Stomach (tissue), 9 donors: ENCODE measurements around the gene COX14. TPM values are rescaled to one million over a fixed set of nuclear protein-coding genes. Genes with fewer than 3 reads are reported as not detected.
"Not testable (repeated sequence)": the region's sequence is repeated elsewhere in the genome, so short reads cannot be mapped to it uniquely, and the experiment has no call there.

Experiments
- DNase-seq, 2 donors: peaks; one replicate each; pipeline versions ENCODE4 v3.0.0 to v3.0.0-alpha.2; 2013 to 2019
- H3K27ac ChIP-seq, 5 donors: fragments of 200-600 bp in 4 of 5; sonication (generic) in 4 of 5; one replicate each; pipeline ENCODE4 v1.5.1; 2013 to 2019; ENCODE audit warnings: mild to moderate bottlenecking in 1 of 5, moderate library complexity in 1 of 5
- H3K27me3 ChIP-seq, 3 donors: fragments of 200-600 bp; sonication (generic); one replicate each; pipeline ENCODE4 v1.5.1; 2017 to 2019; ENCODE audit warnings: mixed run types in 1 of 3
- H3K36me3 ChIP-seq, 4 donors: fragments of 200-600 bp; sonication (generic); 1 replicate in 3 of 4; 2 replicates in 1 of 4; pipeline ENCODE4 v1.5.1; 2016 to 2019
- H3K4me1 ChIP-seq, 4 donors: fragments of 200-600 bp; sonication (generic); one replicate each; pipeline ENCODE4 v1.5.1; 2016 to 2019
- H3K4me3 ChIP-seq, 4 donors: fragments of 200-600 bp; sonication (generic) in 3 of 4; one replicate each; pipeline ENCODE4 v1.5.1; 2016 to 2019; ENCODE audit warnings: mild to moderate bottlenecking in 1 of 4
- H3K9me3 ChIP-seq, 4 donors: fragments of 200-600 bp; sonication (generic); one replicate each; pipeline ENCODE4 v1.5.1; 2016 to 2019
- CTCF ChIP-seq, 7 experiments: fragments of 450-650 bp in 4 of 7; fragments of 200-600 bp in 3 of 7; sonication (generic) in 3 of 7; IDR thresholded peaks; one replicate each; pipeline ENCODE4 v1.5.1; 2016 to 2019; ENCODE audit warnings: antibody characterized with exemption in 7 of 7, control low read depth in 2 of 7, mild to moderate bottlenecking in 1 of 7
- EP300 ChIP-seq: sonication (generic); formaldehyde crosslinking; IDR thresholded peaks from one replicate; pipeline ENCODE4 v1.6.1; 2017; ENCODE audit warnings: antibody characterized with exemption
- POLR2A ChIP-seq, 4 donors: fragments of 450-650 bp; IDR thresholded peaks; one replicate each; pipeline ENCODE4 v1.6.1; 2016; ENCODE audit warnings: antibody characterized with exemption in 4 of 4, control low read depth in 2 of 4, mild to moderate bottlenecking in 1 of 4, moderate library complexity in 1 of 4
- POLR2AphosphoS5 ChIP-seq, 3 donors: sonication (generic); formaldehyde crosslinking; IDR thresholded peaks; one replicate each; pipeline ENCODE4 v1.6.1; 2016; ENCODE audit warnings: antibody characterized with exemption in 3 of 3
- WGBS, 5 donors: extraction: QIAGEN DNeasy Blood & Tissue Kit in 3 of 5; methylation state at CpG; one replicate each; pipeline versions ENCODE4 v1.1.5 to v1.1.7; 2013 to 2018; 5-methylcytosine and 5-hydroxymethylcytosine counted together
- intact Hi-C: fragments of 100-400 bp; cut with DNase I; formaldehyde crosslinking; loops from one replicate; pipeline ENCODE4 v1.15.1; 2023; ENCODE audit warnings: low total_unique reads
- polyA plus RNA-seq, 3 donors: library from polyadenylated mRNA; stranded (reverse); fragments of 200-250 nt; gene quantifications; one replicate each; pipeline ENCODE4 v1.2.3, GENCODE V29; 2013
- total RNA-seq, 5 donors: library from RNA; depleted of rRNA; stranded (reverse); fragments of >200 nt; gene quantifications; one replicate each; pipeline versions ENCODE4 v1.1.0 to v1.2.3, GENCODE V29; 2014 to 2016
- donor health status: healthy with polysubstance abuse.
- donor health status: Bipolar disorder and iron deficiency.
- donor health status: healthy.

COX14 gene
- total and polyA plus RNA-seq, 8 donors = 9.8 to 153 (median 77.3) TPM

GRCh38 chr12:50145439-50145838 lies 33.4 kb downstream of the COX14 start:
- intact Hi-C loops = no loop called here
- Histone ChIP-seq H3K27me3 (no peaks in the 10 kb centered on the region), H3K4me3 (no peak overlapping the region), H3K9me3 (no peaks in the 10 kb centered on the region), H3K4me1 (peaks cover 0 to 13% (median 5%) of the 10 kb centered on the region in 4 donors), H3K27ac (no peak overlapping the region), H3K36me3 (peaks cover 3 to 37% (median 30%) of the 10 kb centered on the region in 4 donors)
- 40 to 70% (median 50%) methylated on average over 2 of the region's 2 CpGs for WGBS, 5 donors
- no peak for DNase-seq
- TF ChIP-seq POLR2A (IDR thresholded peaks at IDR 0.05) (no peak), POLR2AphosphoS5 (IDR thresholded peaks at IDR 0.05) (no peak), CTCF (IDR thresholded peaks at IDR 0.05) (no peak), EP300 (no peak)

DNA sequence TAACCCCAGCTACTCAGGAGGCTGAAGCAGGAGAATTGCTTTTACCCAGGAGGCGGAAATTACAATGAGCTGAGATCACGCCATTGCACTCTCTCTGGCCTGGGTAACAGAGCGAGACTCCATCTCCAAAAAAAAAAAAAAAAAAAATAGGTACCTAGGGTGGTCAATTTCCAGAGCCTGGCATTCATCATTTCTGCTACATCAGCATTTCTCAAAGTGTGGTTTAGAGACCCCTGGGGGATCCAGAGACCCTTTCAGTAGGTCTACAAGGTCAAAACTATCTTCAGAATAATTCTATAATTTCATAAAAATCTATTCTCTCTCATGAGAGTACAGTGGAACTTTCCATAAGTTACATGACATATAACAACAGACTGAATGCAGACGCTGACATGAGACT lies 35.2 kb downstream of the COX14 start:
- Histone ChIP-seq H3K9me3 (no peaks in the 10 kb centered on the region), H3K27me3 (no peaks in the 10 kb centered on the region), H3K4me1 (peaks cover 0 to 23% (median 5%) of the 10 kb centered on the region in 4 donors), H3K36me3 (peaks cover 0 to 19% (median 16%) of the 10 kb centered on the region in 4 donors), H3K4me3 (no peak overlapping the region), H3K27ac (no peak overlapping the region)
- no peak for DNase-seq
- no peak for TF ChIP-seq CTCF (IDR thresholded peaks at IDR 0.05)
- no peak for TF ChIP-seq POLR2A (IDR thresholded peaks at IDR 0.05)
- TF ChIP-seq POLR2AphosphoS5 (IDR thresholded peaks at IDR 0.05) = no peak
- TF ChIP-seq EP300 = no peak
- 95 to 99% (median 97%) methylated on average over 4 of the region's 4 CpGs for WGBS, 5 donors
- intact Hi-C loops = no loop called here

- intact Hi-C loops, H3K4me3 ChIP-seq, H3K27ac ChIP-seq, DNase-seq, H3K27me3 ChIP-seq, H3K9me3 ChIP-seq: not testable (repeated sequence)
- Histone ChIP-seq H3K4me1 (peaks cover 0 to 23% (median 5%) of the 10 kb centered on the region in 4 donors), H3K36me3 (peaks cover 0 to 12% (median 8%) of the 10 kb centered on the region in 4 donors)
- 87 to 94% (median 90%) methylated on average over 5 to 6 of the region's 6 CpGs for WGBS, 5 donors
Observed at GRCh38 chr12:50148011-50148410, 36.0 kb downstream of the COX14 start.

GRCh38 chr12:50149311-50149710 lies 37.3 kb downstream of the COX14 start:
- Histone ChIP-seq H3K4me3 (no peak overlapping the region), H3K4me1 (peaks cover 0 to 23% (median 5%) of the 10 kb centered on the region in 4 donors), H3K27ac (no peak overlapping the region), H3K36me3 (peaks cover 0 to 12% (median 9%) of the 10 kb centered on the region in 4 donors), H3K9me3 (no peaks in the 10 kb centered on the region), H3K27me3 (no peaks in the 10 kb centered on the region)
- 64 to 76% (median 66%) methylated on average over 3 of the region's 3 CpGs for WGBS, 5 donors
- no peak for TF ChIP-seq POLR2A (IDR thresholded peaks at IDR 0.05)
- no peak for TF ChIP-seq EP300
- TF ChIP-seq CTCF (IDR thresholded peaks at IDR 0.05) = no peak
- TF ChIP-seq POLR2AphosphoS5 (IDR thresholded peaks at IDR 0.05) = no peak
- DNase-seq = no peak
- intact Hi-C loops = no loop called here

- Histone ChIP-seq H3K4me1 (peaks cover 0 to 12% (median 1%) of the 10 kb centered on the region in 4 donors), H3K9me3 (no peaks in the 10 kb centered on the region), H3K27me3 (no peaks in the 10 kb centered on the region), H3K4me3 (no peak overlapping the region), H3K27ac (no peak overlapping the region), H3K36me3 (peaks cover 0 to 13% (median 9%) of the 10 kb centered on the region in 4 donors)
- WGBS, 5 donors = 65 to 87% (median 79%) methylated on average over 1 of the region's 1 CpG
- intact Hi-C loops = no loop called here
- TF ChIP-seq EP300 (no peak), POLR2A (IDR thresholded peaks at IDR 0.05) (no peak), POLR2AphosphoS5 (IDR thresholded peaks at IDR 0.05) (no peak), CTCF (IDR thresholded peaks at IDR 0.05) (no peak)
- DNase-seq = no peak
Observed at GRCh38 chr12:50151047-50151687, 39.1 kb downstream of the COX14 start.

GRCh38 chr12:50154947-50155346 lies 42.9 kb downstream of the COX14 start:
- H3K27me3 ChIP-seq, H3K9me3 ChIP-seq, intact Hi-C loops, H3K27ac ChIP-seq, DNase-seq, H3K4me3 ChIP-seq: not testable (repeated sequence)
- peaks cover 0 to 13% (median 9%) of the 10 kb centered on the region in 4 donors for H3K36me3 ChIP-seq
- peaks cover 0 to 17% (median 7%) of the 10 kb centered on the region in 4 donors for H3K4me1 ChIP-seq
- WGBS, 5 donors = 88 to 97% (median 93%) methylated on average over 5 of the region's 5 CpGs
